GM19023 (cell line): ENCODE measurements around the gene PBXIP1.

ENCODE experiments used
- ATAC-seq: cut with Tn5 transposase; IDR thresholded peaks from one replicate; pipeline ENCODE4 v1.9.1; 2021; ENCODE audit warnings: mild to moderate bottlenecking, moderate library complexity; ENCODE audit not compliant: unreplicated experiment

Gene PBXIP1

GRCh38 chr1:154959426-154959780, 3.5 kb upstream of the PBXIP1 start:
- no peak for ATAC-seq

- ATAC-seq, result no peak
Measured at GRCh38 chr1:154958681-154959425, 3.0 kb upstream of the PBXIP1 start.

GRCh38 chr1:154958036-154958435, 2.1 kb upstream of the PBXIP1 start:
- ATAC-seq, result no peak

- ATAC-seq, result no peak
Measured at GRCh38 chr1:154957091-154957657, 1.3 kb upstream of the PBXIP1 start.

GRCh38 chr1:154956544-154956941, 644 bp upstream of the PBXIP1 start:
- ATAC-seq, result no peak

- peak; percentile 59 for ATAC-seq
Measured at GRCh38 chr1:154955039-154955717, 721 bp downstream of the PBXIP1 start.

GRCh38 chr1:154954541-154954940, 1.4 kb downstream of the PBXIP1 start:
- no peak for ATAC-seq

- ATAC-seq, result no peak
Measured at GRCh38 chr1:154953611-154954038, 2.3 kb downstream of the PBXIP1 start.

GRCh38 chr1:154952664-154953063, 3.2 kb downstream of the PBXIP1 start:
- no peak for ATAC-seq

- no peak for ATAC-seq
Measured at GRCh38 chr1:154951901-154952657, 3.8 kb downstream of the PBXIP1 start.

- ATAC-seq, result no peak
Measured at GRCh38 chr1:154948079-154948478, 7.8 kb downstream of the PBXIP1 start.

GRCh38 chr1:154945962-154946850, 9.7 kb downstream of the PBXIP1 start:
- no peak for ATAC-seq

GRCh38 chr1:154945160-154945961, 10.5 kb downstream of the PBXIP1 start:
- no peak for ATAC-seq

GRCh38 chr1:154944401-154945159, 11.3 kb downstream of the PBXIP1 start:
- no peak for ATAC-seq

GRCh38 chr1:154943649-154944400, 12.1 kb downstream of the PBXIP1 start:
- ATAC-seq, result no peak

GRCh38 chr1:154941333-154942013, 14.4 kb downstream of the PBXIP1 start:
- no peak for ATAC-seq

- no peak for ATAC-seq
Measured at GRCh38 chr1:154940651-154941194, 15.2 kb downstream of the PBXIP1 start.
